8988T (cell line): ENCODE results near the gene SLC25A48.

ENCODE experiments used
- DNase-seq: peaks from one replicate; pipeline ENCODE4 v3.0.0; 2011

The SLC25A48 gene

GRCh38 chr5:135861641-135862040 lies 27.2 kb downstream of the SLC25A48 start:
- no peak for DNase-seq

DNA sequence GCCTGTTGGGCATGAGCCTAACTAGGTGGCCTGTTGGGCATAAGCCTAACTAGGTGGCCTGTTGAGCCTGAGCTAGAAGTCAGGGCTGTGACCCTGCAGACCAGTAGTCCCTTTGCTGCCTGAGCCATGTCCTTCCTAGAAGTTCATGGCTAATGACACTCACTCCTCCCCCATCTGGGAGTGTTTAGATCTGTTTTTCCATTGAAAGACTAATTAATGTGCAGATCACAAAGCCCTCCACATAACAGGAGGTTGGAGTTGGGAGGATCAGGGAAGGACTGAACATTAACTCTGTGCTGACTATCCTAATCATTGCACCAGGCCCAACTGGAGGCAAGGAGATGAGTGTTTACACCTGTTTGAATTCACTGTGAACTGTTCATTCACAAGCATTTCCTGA lies 27.6 kb downstream of the SLC25A48 start:
- DNase-seq: no peak

GRCh38 chr5:135862744-135863143 lies 28.3 kb downstream of the SLC25A48 start:
- no peak for DNase-seq

- no peak for DNase-seq
These were observed 30.3 kb downstream of the SLC25A48 start for GRCh38 chr5:135864503-135865435.

GRCh38 chr5:135866016-135866415 lies 31.6 kb downstream of the SLC25A48 start:
- DNase-seq: no peak

- no peak for DNase-seq
These were observed 33.1 kb downstream of the SLC25A48 start for GRCh38 chr5:135867599-135867998.

GRCh38 chr5:135868681-135869080 lies 34.2 kb downstream of the SLC25A48 start:
- DNase-seq: no peak

- DNase-seq: no peak
These were observed 34.8 kb downstream of the SLC25A48 start for GRCh38 chr5:135869276-135869675.

DNA sequence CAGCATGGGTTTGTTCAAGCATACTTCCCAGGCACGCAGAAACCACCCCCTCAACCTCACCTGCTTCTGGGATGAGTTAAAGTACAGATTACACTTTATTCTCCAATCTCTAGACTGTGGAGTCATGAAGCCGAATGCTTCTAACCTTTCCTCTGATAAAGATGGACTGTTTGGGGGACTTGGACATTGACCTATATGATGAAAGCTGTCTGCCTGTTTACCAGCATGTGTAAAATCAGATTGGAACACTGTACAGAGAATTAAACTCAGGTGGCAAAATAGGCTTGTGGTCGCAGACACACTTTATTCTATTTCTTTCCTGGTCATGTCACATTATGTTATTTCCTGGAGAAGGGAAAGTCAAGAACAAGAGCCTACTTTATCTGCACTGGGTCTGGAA lies 35.5 kb downstream of the SLC25A48 start:
- DNase-seq: no peak

- no peak for DNase-seq
These were observed 36.9 kb downstream of the SLC25A48 start for GRCh38 chr5:135871268-135871915.

DNA sequence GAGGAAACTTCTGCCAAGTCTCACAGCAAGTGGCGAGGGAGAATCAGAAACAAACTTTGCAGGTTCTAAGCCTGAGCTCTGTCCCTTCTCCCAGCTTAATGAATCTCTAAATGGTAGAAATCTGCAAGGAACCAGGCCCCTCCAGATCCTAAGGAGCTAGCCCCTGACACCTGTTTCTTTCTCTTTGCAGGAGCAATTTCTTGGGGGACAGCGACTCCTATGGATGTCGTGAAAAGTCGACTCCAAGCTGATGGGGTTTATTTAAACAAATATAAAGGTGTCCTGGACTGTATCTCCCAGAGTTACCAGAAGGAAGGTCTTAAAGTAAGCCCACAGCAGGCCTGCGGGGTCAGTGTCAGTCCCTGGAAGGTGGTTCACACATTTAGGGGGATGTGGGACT lies 39.4 kb downstream of the SLC25A48 start:
- no peak for DNase-seq

DNA sequence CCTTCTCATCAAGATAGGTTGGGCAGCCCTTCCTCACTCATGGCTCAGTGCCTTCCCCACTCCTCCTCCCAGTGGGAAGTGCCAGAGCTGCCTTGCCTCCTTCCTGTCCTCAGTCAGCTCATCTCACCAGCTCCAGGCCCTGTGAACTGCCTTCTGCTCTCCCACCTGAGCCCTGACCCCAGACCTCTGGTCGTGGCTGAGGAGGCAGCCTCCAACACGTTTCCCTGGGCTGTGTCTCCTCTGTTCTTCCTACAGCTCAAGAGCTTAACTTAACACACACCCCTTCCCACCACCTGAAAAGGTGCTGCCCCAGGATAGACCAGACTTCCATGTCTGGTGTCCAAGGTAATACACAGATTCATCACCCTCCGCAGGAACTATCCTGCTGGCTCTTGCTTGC lies 40.0 kb downstream of the SLC25A48 start:
- no peak for DNase-seq

GRCh38 chr5:135875567-135875966 lies 41.1 kb downstream of the SLC25A48 start:
- DNase-seq: no peak

- DNase-seq: no peak
These were observed 41.7 kb downstream of the SLC25A48 start for GRCh38 chr5:135876146-135876545.

- DNase-seq: no peak
These were observed 43.2 kb downstream of the SLC25A48 start for GRCh38 chr5:135877570-135878155.

DNA sequence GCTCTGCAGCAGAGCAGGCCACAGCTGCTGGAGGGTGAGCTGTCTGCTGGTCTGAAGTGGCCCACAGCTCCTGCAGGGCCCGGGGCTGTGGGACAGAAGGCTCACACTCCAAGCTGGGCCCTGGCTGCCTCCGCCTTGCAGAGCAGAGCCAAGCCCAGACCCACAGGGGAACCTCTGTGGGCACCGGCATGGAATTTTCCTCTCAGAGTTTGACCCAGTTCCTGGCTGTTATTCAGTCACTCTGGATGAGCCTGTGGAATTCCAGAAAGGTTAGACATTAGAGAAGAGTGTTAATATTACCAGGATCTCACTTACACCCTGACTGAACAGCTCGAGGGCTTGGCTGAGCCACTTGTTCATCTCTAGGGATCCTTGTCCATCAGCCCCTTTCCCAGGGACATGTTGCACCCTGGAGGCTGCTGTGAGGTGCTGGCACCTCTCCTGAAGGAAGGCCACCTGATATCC lies 43.7 kb downstream of the SLC25A48 start:
- DNase-seq: no peak

GRCh38 chr5:135879591-135879990 lies 45.1 kb downstream of the SLC25A48 start:
- DNase-seq: no peak

DNA sequence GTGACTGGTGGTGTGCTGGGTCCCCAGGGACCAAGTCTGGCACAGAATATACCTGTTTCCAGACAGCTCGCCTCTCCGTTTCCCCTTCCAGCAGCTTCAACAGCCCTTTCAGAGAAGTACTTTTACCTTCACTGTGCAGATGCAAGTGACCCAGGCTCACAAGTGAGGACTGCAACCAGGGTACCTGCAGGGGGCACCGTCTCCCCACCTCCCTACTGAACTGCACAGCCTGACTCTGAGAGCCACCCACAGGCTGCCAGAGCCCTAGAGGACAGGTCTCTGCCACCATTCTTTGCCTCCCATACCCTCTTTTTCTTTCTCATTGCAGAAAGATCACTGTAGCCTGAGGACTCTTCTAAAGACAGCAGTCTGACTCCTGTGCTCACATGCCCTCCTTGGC lies 45.8 kb downstream of the SLC25A48 start:
- peak; percentile 69 for DNase-seq

- DNase-seq: no peak
These were observed 46.3 kb downstream of the SLC25A48 start for GRCh38 chr5:135880801-135881200.

- no peak for DNase-seq
These were observed 46.8 kb downstream of the SLC25A48 start for GRCh38 chr5:135881244-135881643.

GRCh38 chr5:135881819-135882218 lies 47.4 kb downstream of the SLC25A48 start:
- DNase-seq: no peak

GRCh38 chr5:135883026-135883425 lies 48.6 kb downstream of the SLC25A48 start:
- DNase-seq: no peak

GRCh38 chr5:135883441-135883840 lies 49.0 kb downstream of the SLC25A48 start:
- DNase-seq: no peak

GRCh38 chr5:135885031-135885430 lies 50.6 kb downstream of the SLC25A48 start:
- no peak for DNase-seq
